Activated naive CD4-positive, alpha-beta T cell treated with Interleukin-2 at 50 U/mL for 16 hours (primary cell): ENCODE measurements around the gene SLC39A9.
"Not testable (repeated sequence)": the region's sequence is repeated elsewhere in the genome, so short reads cannot be mapped to it uniquely, and the experiment has no call there.

Source experiments
- DNase-seq: peaks from one replicate; pipeline ENCODE4 v3.0.0-alpha.2; 2020

Gene SLC39A9

DNA sequence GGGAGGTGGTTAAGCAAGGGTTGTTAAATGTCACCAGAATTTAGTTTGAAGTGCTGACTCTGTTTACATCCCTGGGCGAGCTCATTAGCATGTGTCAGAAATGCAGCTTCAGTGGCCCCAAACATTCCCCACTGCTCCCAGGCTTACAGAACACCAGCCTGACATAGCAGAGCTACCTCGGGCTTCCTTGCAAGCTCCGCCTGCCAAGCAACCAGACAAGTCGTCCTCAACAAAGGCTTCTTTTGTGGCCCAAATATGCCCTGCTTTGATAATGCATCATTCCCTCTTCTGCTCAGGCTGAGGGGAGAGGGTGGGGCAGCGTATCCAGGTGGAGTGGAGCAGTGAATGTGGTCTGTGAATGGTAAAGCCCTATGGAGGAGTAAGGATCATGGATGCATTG, 28.4 kb upstream of the SLC39A9 start:
- no peak for DNase-seq

- no peak for DNase-seq
These were observed 26.3 kb upstream of the SLC39A9 start for GRCh38 chr14:69372146-69372545.

GRCh38 chr14:69373104-69373503, 25.4 kb upstream of the SLC39A9 start:
- no peak for DNase-seq

DNA sequence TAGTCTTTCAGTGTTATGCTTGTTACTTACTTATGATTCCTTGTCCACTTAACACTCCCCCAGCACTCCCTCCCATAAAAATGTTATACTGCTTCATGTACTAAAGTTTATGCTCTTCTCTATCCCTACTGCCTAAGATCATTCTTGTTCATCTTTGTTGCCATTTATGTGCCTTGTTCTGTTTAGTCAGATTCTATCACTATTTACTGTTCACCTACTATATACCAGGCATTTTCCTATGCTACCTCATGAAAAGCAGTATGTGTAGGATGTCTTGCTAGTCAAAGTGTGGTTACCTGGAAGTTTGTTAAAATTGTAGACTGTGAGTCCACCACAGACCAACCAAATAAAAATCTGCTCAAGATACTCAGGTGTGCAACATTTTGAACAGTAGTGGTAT, 24.3 kb upstream of the SLC39A9 start:
- no peak for DNase-seq

DNA sequence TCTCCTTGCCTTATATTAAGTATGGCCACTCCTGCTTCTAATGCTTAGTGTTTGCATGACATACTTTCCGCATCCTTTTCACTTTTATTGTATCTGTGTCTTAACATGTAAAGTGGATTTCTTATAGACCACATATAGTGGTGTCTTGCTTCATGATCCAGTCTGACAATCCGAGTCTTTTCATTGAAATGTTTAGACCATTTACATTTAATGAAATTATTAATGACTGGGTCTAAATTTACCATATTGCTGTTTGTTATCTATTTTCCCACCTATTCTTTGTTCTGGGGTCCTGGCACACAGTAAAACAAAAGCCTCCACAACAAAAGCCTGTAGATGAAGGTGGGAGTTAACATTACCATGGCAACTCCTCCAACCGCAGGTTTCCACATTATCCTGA, 23.3 kb upstream of the SLC39A9 start:
- no peak for DNase-seq

- DNase-seq: no peak
These were observed 22.8 kb upstream of the SLC39A9 start for GRCh38 chr14:69375722-69376121.

- DNase-seq: no peak
These were observed 22.1 kb upstream of the SLC39A9 start for GRCh38 chr14:69376439-69376838.

DNA sequence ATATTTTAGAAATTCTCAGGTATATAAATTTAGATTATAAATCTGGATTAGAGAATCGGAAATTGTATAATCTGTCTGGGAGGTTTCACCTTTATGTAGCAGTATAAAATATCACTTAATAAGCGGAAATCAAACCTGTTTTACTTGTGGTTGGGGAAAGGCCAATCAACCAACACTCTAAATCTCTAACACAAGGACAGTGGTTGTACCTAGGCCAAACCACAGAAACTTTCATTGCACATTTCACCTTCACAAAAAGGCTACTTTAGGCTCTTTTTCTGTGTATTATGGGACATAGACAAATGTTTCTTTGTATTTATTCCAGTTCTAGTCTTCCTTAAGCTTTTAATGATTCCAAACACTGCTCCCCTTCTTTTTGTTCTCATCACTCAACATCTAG, 20.2 kb upstream of the SLC39A9 start:
- DNase-seq: no peak

DNA sequence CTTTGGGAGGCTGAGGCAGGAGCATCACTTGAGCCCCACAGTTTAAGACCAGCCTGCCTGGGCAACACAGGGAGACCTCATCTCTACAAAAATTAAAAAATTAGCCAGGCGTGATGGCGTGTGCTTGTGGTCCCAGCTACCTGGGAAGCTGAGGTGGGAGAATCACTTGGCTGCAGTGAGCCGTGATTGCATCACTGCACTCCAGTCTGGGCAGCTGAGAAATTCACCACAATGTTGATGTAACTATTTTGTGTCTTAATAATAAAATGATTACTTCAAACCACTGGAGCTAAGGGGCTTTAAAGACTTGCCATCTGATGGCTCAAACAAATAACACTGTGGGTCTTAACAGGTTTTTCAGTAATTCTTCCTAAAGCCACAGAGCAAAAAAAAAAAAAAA, 11.2 kb upstream of the SLC39A9 start:
- DNase-seq: no peak

DNA sequence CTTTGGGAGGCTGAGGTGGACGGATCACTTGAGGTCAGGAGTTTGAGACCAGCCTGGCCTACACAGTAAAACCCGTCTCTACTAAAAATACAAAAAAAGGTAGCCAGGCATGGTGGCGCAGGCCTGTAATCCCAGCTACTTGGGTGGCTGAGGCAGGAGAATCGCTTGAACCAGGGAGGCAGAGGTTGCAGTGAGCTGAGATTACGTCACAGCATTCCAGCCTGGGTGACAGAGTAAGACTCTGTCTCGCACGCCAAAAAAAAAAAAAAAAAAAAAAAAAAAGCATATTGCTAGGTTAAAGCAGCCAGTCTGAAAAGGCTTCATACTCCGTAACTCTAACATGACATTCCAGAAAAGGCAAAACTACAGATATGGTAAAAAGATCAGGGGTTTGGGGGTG, 7.1 kb upstream of the SLC39A9 start:
- DNase-seq: not testable (repeated sequence)

GRCh38 chr14:69392481-69392880, 6.0 kb upstream of the SLC39A9 start:
- no peak for DNase-seq

- no peak for DNase-seq
These were observed 2.6 kb upstream of the SLC39A9 start for GRCh38 chr14:69395929-69396328.

GRCh38 chr14:69398818-69399210, 322 bp downstream of the SLC39A9 start:
- no peak for DNase-seq

DNA sequence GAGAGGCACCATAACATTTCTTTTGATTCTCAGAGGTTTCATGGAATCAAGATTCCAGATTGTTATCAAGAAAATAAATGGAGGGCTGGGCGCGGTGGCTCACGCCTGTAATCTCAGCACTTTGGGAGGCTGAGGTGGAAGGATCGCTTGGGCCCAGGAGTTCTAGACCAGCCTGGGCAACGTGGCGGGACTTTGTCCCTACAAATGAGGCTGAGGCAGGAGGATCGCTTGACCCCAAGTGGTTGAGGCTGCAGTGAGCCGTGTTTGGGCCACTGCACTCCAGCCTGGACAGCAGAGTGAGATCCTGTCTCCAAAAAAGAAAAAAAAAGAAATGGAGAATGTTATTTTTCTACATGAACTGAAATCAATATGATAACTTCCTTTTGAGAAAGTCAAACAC, 1.3 kb downstream of the SLC39A9 start:
- DNase-seq: no peak

DNA sequence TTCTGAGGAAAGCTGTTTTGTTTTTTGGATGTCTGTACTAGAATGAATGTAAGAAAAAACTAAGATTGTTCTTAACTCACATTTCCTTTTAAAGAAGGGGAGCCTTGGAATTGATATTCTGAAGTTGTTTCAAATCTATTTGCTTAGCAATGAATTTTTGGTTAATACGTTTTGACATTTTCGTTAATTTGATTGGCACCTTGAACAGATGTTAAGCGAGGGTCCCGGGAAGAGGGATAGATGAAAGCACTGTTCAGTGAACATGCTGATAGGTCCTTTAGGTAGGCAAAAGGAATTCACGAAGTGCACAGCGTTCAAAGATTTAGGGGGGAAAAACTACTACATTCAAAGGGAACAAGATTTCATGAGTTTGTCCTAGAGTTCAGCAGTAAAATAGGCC, 1.7 kb downstream of the SLC39A9 start:
- DNase-seq: no peak

- no peak for DNase-seq
These were observed 3.3 kb downstream of the SLC39A9 start for GRCh38 chr14:69401841-69402240.

DNA sequence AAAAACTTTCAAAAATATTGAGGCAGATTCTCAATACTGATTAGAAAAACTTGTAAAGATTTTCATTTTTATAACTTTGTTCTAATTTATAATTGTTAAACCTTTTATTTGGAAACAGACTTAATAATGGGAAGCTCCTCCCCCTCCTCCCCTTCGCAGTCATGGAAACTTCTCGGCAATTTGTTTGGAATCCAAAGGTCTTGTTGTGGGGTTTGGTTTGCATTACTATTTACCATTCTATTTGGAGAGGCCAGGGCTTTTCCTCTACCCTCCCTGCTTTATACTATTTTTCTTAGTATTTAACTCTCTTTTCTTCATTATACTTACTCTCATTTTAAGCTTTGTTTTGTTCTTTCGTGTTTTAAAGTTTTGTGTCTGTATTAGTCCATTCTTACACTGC, 6.0 kb downstream of the SLC39A9 start:
- no peak for DNase-seq

- DNase-seq: no peak
These were observed 6.4 kb downstream of the SLC39A9 start for GRCh38 chr14:69404883-69405282.

DNA sequence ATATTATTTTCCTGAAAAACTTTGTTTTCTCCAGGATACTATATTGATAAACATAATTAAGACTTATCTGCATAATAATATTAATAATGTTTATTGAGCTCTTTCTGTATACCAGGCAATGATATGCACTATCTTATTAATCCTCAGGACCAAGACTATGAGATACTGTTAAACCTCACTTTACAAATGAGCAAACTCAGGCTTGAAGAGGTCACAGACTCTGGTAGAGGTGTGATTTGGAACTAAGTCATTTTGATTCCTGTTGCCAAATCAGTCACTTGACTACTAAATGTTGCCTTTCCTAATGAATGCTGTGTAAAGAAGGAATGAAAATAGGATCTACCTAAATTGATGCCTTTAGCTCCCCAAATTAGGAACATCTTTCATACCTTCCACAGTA, 7.3 kb downstream of the SLC39A9 start:
- no peak for DNase-seq

GRCh38 chr14:69408331-69408960, 10.0 kb downstream of the SLC39A9 start:
- DNase-seq: no peak

DNA sequence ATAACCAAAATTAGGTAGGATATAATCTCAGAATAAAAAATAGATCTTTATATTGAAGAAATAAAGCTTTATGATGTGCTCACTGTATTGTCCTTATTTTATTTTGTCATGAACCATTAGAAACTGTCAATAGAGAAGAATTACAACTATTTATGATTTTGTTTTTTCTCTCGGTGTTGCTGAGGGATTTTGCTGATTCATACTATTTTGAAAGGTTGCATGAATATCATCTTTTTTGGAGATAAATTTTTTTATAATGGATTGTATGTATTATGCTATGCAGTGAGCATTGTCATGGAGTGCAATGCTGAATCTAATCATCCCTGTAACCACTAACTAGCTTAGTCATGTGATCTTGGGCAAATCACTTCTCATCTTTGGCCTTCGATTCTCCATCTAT, 15.0 kb downstream of the SLC39A9 start:
- no peak for DNase-seq

GRCh38 chr14:69416087-69416486, 17.6 kb downstream of the SLC39A9 start:
- DNase-seq: not testable (repeated sequence)

GRCh38 chr14:69423279-69423678, 24.8 kb downstream of the SLC39A9 start:
- DNase-seq: no peak

DNA sequence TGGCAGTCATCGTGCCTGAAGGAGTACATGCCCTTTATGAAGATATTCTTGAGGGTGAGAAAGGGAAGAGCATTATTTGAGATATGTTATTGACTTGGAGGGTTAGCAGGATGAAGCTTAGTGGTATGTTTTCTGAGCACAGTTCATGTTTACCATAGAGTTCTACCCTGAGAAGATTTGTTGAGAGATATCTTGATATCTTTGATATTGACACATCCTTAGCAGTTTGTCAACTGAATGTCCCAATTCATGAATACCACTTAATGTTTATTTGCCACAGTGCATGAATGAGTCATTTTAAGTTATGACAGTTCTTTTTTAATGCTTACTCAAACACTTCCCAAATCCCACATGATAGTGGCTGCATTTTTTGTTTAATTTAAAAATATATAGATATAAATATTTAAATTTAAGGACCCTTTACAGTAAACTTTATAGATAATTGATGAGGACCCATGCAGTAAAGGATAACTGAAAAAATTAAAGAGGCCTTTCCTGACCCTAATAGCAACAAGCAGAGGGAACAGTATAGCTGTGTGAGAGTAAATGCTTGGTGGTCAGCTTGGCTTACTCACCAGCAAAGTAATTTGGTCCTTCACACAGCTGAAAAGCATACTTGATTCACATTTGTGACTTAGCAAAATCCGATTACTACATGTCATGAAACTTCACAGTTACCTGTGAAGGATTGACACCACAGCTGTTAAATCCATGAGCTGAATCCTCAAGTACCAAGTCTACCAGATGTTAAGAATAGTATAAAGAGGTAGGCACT, 25.8 kb downstream of the SLC39A9 start:
- no peak for DNase-seq

DNA sequence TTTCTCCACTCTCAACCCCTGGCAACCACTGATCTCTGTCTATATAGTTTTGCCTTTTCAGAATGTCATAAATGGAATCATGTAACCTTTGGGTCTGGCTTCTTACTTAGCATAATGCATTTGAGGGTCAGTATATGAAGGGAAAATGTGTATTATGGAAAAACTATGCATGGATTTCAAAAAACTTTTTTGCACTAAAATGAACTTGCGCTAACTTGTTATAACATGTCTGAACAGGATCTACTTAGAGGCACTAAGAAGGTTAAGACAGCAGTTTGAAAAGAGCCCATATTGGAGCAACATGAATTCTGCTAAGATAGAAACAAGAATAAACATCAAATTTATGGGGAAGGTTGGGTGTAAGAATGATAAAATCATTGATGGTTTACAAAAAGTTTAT, 29.1 kb downstream of the SLC39A9 start:
- no peak for DNase-seq
